Vagina (tissue), 2 donors: ENCODE measurements around the gene ATOH8. TPM values are rescaled to one million over a fixed set of nuclear protein-coding genes. Genes with fewer than 3 reads are reported as not detected.

Experiments used
- DNase-seq, 2 donors: peaks; one replicate each; pipeline ENCODE4 v3.0.0-alpha.2; 2017; ENCODE audit errors: extremely low spot score in 2 of 2
- H3K27ac ChIP-seq: fragments of 200-600 bp; sonication (generic); one replicate; pipeline ENCODE4 v1.5.1; 2019
- H3K27me3 ChIP-seq: fragments of 200-600 bp; sonication (generic); one replicate; pipeline ENCODE4 v1.5.1; 2019
- H3K36me3 ChIP-seq, 2 donors: fragments of 200-600 bp; sonication (generic); one replicate each; pipeline ENCODE4 v1.5.1; 2017 to 2019
- H3K4me1 ChIP-seq: fragments of 200-600 bp; sonication (generic); one replicate; pipeline ENCODE4 v1.5.1; 2019
- H3K4me3 ChIP-seq, 2 donors: fragments of 200-600 bp; sonication (generic); 1 replicate in 1 of 2; 2 replicates in 1 of 2; pipeline ENCODE4 v1.5.1; 2016 to 2019
- H3K9me3 ChIP-seq: fragments of 200-600 bp; sonication (generic); one replicate; pipeline ENCODE4 v1.5.1; 2019
- POLR2A ChIP-seq, 2 donors: fragments of 450-650 bp; IDR thresholded peaks; one replicate each; pipeline ENCODE4 v1.6.1; 2017; ENCODE audit warnings: antibody characterized with exemption in 2 of 2, mild to moderate bottlenecking in 2 of 2, moderate library complexity in 2 of 2
- POLR2AphosphoS5 ChIP-seq, 2 donors: sonication (generic); formaldehyde crosslinking; IDR thresholded peaks; one replicate each; pipeline ENCODE4 v1.9.0; 2017; ENCODE audit warnings: antibody characterized with exemption in 2 of 2, mild to moderate bottlenecking in 2 of 2, low read depth in 1 of 2; ENCODE audit not compliant: insufficient read depth in 1 of 2
- intact Hi-C: fragments of 100-400 bp; cut with DNase I; formaldehyde crosslinking; loops from one replicate; pipeline ENCODE4 v1.15.1; 2023
- total RNA-seq: library from RNA; depleted of rRNA; stranded (reverse); fragments of >200 nt; gene quantifications from one replicate; pipeline ENCODE4 v1.2.3, GENCODE V29; 2016
- TF ChIP-seq, protein P1 (sequence below), 3 experiments: fragments of 450-650 bp in 2 of 3; fragments of 200-600 bp in 1 of 3; sonication (generic) in 1 of 3; IDR thresholded peaks; one replicate each; pipeline ENCODE4 v1.5.1; 2017 to 2019; ENCODE audit warnings: antibody characterized with exemption in 3 of 3, mild to moderate bottlenecking in 2 of 3, moderate library complexity in 2 of 3

Gene ATOH8
- total RNA-seq, 1 donor from 2014 or later: 66.5 TPM

DNA sequence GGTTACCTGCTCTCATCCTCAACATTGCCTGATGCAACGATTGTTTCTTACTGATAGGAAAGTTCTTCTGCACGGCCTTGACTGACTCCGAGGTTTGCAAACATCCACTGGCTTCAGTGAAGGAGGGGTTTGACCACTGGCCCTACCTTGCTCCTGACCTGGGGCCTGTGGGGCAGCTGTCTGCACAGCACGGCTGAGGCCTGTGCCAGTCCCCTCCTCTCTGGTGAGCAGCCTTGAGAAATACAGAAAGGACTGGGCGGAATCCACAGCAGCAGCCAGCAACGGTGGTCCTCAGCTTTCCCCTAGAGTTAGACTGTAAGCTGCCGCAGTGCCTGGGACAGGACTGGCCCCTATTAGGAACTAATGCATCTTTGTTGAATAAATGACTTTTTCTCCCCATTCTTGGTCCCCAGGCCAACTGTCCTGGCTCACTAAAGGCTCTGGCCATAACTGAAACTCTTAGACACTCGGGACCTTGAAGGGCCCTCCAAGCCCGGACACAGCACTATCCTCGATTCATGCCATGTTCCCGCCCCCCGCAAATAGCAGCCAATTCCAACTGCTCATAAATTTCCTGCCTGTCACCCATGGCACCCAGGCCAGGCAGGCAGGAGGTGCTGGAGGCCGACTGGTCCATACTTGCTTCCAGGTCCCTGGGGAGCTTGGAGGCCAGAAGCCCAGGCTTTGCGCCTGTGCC lies 26.7 kb downstream of the ATOH8 start:
- Histone ChIP-seq H3K27ac (no peak overlapping the region), H3K27me3 (no peaks in the 10 kb centered on the region), H3K4me3 (no peak overlapping the region), H3K36me3 (no peaks in the 10 kb centered on the region), H3K9me3 (no peaks in the 10 kb centered on the region), H3K4me1 (peaks cover 73% of the 10 kb centered on the region)
- TF ChIP-seq POLR2A (IDR thresholded peaks at IDR 0.05): no peak
- intact Hi-C loops: no loop called here
- DNase-seq: no peak

DNA sequence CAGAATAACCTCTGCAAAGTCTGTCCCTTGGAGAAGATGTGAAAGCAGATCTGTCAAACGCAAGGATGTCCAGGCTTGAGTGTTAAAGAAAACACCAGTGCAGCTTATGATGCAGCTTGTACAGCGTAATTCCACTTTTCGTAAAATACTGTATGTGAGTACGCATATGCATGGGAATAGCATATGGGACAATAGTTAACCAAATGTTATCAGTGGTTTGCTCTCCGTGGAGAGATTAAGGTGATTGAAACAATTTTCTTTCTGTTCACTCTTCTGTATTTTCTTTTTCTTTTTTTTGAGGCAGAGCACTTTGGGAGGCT lies 27.2 kb downstream of the ATOH8 start:
- no peak overlapping the region for H3K27ac ChIP-seq
- H3K4me3 ChIP-seq: no peak overlapping the region
- intact Hi-C loops: no loop called here
- TF ChIP-seq POLR2A (IDR thresholded peaks at IDR 0.05): no peak
- DNase-seq: no peak
- H3K27me3 ChIP-seq: no peaks in the 10 kb centered on the region
- no peaks in the 10 kb centered on the region for H3K9me3 ChIP-seq
- H3K4me1 ChIP-seq: peaks cover 74% of the 10 kb centered on the region
- no peaks in the 10 kb centered on the region for H3K36me3 ChIP-seq

DNA sequence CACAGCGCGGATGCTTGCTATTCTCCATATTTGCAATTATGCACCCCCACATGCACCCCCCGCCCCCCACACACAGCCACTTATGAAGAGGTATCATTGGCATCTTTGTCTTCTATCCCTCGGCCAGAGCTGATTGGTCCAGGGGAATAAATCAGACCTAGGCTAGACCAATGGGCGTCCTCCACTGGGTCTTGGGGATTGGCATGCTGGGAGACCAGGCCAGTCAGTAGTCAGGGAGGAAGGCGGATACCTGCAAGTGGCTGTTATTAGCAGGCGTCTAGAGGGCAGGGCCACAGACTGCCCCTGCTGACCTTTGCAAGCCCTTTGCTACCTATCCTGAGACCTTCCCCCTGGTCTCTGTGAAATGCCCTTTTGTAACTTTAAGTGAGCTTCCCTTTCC lies 30.0 kb downstream of the ATOH8 start:
- Histone ChIP-seq H3K36me3 (peaks cover 0 to 16% of the 10 kb centered on the region in 2 donors), H3K27ac (no peak overlapping the region), H3K4me3 (no peak overlapping the region), H3K27me3 (no peaks in the 10 kb centered on the region), H3K4me1 (peaks cover 50% of the 10 kb centered on the region), H3K9me3 (no peaks in the 10 kb centered on the region)
- no peak for DNase-seq
- TF ChIP-seq, protein P1, sequence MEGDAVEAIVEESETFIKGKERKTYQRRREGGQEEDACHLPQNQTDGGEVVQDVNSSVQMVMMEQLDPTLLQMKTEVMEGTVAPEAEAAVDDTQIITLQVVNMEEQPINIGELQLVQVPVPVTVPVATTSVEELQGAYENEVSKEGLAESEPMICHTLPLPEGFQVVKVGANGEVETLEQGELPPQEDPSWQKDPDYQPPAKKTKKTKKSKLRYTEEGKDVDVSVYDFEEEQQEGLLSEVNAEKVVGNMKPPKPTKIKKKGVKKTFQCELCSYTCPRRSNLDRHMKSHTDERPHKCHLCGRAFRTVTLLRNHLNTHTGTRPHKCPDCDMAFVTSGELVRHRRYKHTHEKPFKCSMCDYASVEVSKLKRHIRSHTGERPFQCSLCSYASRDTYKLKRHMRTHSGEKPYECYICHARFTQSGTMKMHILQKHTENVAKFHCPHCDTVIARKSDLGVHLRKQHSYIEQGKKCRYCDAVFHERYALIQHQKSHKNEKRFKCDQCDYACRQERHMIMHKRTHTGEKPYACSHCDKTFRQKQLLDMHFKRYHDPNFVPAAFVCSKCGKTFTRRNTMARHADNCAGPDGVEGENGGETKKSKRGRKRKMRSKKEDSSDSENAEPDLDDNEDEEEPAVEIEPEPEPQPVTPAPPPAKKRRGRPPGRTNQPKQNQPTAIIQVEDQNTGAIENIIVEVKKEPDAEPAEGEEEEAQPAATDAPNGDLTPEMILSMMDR (IDR thresholded peaks at IDR 0.05): no peak
- no peak for TF ChIP-seq POLR2AphosphoS5 (IDR thresholded peaks at IDR 0.05; ENCODE audit: insufficient read depth in 1 of 2, low read depth in 1 of 2)
- intact Hi-C loops: no loop called here

DNA sequence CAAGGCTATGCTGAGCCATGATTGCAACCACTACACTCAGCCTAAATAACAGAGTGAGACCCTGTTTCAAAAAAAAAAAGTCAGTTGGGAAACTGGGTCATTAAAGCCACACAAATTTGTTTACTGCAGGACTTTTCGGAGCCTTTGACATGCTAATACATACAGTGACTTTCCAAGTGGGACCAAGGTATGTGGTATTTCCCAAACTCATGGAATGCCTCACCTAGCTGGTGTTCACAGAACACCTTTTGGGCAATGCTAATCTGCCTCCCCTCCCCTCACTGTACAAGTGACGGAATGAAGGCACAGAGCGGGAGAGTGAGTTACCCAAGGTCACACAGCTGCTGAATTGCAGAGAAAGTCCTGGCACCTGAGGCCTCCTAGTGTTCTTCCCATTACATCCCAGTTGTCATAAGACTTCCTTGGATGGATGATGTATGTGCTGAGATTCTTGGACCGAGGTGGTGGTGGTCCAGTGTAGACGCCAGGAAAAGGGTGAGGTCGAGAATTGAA lies 30.7 kb downstream of the ATOH8 start:
- no peak overlapping the region for H3K4me3 ChIP-seq
- H3K36me3 ChIP-seq: peaks cover 0 to 16% of the 10 kb centered on the region in 2 donors
- peaks cover 43% of the 10 kb centered on the region for H3K4me1 ChIP-seq
- intact Hi-C loops: no loop called here
- no peaks in the 10 kb centered on the region for H3K9me3 ChIP-seq
- no peaks in the 10 kb centered on the region for H3K27me3 ChIP-seq
- TF ChIP-seq, protein P1 (IDR thresholded peaks at IDR 0.05): no peak
- peak overlapping the region; percentile 62 for H3K27ac ChIP-seq
- DNase-seq: no peak

DNA sequence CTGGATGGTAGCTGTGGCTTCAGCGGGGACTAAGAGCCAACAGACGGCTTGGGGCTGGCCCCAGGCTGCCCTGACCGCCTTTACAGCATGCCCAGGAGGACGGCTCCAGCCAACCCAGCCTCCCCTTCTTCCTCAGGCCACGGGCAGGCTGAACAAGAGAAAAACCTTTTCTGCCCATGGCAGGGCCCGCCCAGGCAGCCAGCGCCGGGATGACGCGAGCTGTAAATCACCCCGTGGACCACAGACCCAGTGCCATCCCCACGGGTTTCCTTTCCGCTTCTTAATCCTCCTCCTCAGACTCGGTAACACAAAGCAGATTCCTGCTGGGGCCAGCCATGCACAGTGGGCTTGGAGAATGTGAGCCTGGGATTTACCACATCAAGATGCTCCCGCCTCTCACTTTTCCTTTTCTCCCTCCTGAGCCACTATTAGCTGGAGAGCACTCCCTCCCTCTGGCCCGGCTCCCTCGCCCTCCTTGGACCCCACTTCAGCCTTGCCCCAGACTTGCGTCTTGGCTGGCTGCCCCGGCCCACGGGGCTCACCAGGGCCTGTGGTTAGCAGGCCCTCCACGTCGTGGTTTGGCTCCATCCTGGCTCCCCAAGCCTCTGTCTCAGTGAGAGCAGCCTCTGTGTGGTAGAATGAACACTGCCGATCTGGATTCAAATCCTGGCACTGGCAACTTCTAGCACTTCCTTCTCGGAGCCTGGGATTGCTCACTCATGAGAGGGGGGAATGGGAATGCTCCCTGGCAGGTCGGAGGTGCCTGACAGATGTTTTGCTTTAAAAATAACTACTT lies 31.4 kb downstream of the ATOH8 start:
- DNase-seq: no peak
- no peaks in the 10 kb centered on the region for H3K9me3 ChIP-seq
- peaks cover 37% of the 10 kb centered on the region for H3K4me1 ChIP-seq
- H3K27me3 ChIP-seq: no peaks in the 10 kb centered on the region
- intact Hi-C loops: no loop called here
- no peak overlapping the region for H3K4me3 ChIP-seq
- H3K27ac ChIP-seq: peak overlapping the region; percentile 62
- H3K36me3 ChIP-seq: peaks cover 0 to 16% of the 10 kb centered on the region in 2 donors
- TF ChIP-seq POLR2AphosphoS5 (IDR thresholded peaks at IDR 0.05; ENCODE audit: insufficient read depth in 1 of 2, low read depth in 1 of 2) (peak in 1 of 2 donors; percentile 70), POLR2A (IDR thresholded peaks at IDR 0.05) (no peak)
- TF ChIP-seq, protein P1 (IDR thresholded peaks at IDR 0.05): no peak

DNA sequence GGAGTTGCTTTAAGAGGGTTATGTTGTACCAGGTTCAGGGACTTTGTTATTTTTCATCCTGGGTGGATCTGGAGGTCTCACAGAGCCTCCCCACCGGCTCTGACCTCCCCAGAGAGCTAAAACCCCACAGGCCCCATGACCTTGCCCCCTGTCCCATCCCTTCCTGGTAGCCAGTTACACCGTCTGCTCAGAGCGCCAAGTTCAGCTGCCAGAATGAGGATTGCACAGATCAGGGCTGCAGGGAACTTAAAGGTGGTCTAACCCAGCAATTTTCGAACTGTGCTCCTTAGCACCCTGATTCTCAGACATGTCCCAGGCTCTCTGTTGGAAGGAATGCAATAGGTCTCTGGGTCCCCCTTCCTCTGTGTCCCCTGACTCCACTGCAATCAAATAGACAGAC lies 32.1 kb downstream of the ATOH8 start:
- H3K27me3 ChIP-seq: no peaks in the 10 kb centered on the region
- H3K27ac ChIP-seq: peak overlapping the region; percentile 42
- TF ChIP-seq POLR2A (IDR thresholded peaks at IDR 0.05): no peak
- TF ChIP-seq POLR2AphosphoS5 (IDR thresholded peaks at IDR 0.05; ENCODE audit: insufficient read depth in 1 of 2, low read depth in 1 of 2): no peak
- TF ChIP-seq, protein P1 (IDR thresholded peaks at IDR 0.05): no peak
- no peaks in the 10 kb centered on the region for H3K9me3 ChIP-seq
- no peak overlapping the region for H3K4me3 ChIP-seq
- peaks cover 0 to 16% of the 10 kb centered on the region in 2 donors for H3K36me3 ChIP-seq
- intact Hi-C loops: no loop called here
- H3K4me1 ChIP-seq: peaks cover 37% of the 10 kb centered on the region
- no peak for DNase-seq
